Right lobe of liver (tissue), 4 donors: Measurements from ENCODE around the gene GSTA4.

Source experiments
- CTCF ChIP-seq, 4 donors: fragments of 200-600 bp in 3 of 4; fragments of 450-650 bp in 1 of 4; IDR thresholded peaks; one replicate each; pipeline versions ENCODE4 v1.5.1 to v1.8.0; 2016 to 2022; ENCODE audit warnings: antibody characterized with exemption in 4 of 4, mild to moderate bottlenecking in 2 of 4
- POLR2A ChIP-seq: fragments of 450-650 bp; IDR thresholded peaks from one replicate; pipeline ENCODE4 v1.6.1; 2017; ENCODE audit warnings: antibody characterized with exemption, mild to moderate bottlenecking
- donor health status: DM: no; HTN: no; CAD: no.
- donor health status: DM: no; HTN: no; CAD: no.
- donor health status: DM: no; HTN: yes; CAD: no.

DNA sequence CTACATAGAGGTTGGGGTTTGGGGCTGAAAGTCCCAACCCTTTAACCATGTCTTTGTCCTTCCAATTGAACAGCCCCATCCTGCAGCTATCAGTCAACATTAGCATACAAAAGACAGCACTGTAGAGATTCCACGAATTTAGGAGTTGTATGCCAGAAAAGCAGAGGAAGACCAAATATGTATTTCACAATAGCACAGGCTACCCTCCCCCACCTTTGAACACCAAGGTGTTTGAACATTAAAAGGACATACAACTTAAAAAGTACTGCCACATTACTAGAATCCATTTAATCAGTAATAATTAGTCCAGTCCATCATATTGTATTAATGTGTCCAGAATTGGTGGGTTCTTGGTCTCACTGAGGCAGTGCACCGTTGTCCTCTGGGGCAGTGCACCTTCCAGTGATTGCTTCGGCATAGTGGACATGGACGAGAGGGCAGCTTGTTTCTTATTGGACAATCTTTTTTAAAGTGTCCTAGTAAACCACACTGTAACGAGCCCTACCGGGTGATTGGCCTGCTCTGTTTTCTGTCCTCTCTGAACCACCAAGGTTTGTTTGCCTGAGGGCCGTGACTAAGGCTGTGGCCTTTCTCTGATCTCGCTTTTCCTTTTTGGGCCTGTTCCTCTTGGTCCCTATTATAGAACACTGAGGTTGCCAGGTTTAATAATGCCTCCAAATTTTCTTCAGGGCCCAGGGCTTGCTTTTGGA lies 36.4 kb downstream of the GSTA4 start:
- TF ChIP-seq CTCF (IDR thresholded peaks at IDR 0.05) (no peak), POLR2A (no peak)
